ENCODE measurements around the gene CACNG5. TPM values are rescaled to one million over a fixed set of nuclear protein-coding genes. Genes with fewer than 3 reads are reported as not detected.

CACNG5 gene
- total RNA-seq, 1 donor from 2014 or later: 0.52 TPM

DNA sequence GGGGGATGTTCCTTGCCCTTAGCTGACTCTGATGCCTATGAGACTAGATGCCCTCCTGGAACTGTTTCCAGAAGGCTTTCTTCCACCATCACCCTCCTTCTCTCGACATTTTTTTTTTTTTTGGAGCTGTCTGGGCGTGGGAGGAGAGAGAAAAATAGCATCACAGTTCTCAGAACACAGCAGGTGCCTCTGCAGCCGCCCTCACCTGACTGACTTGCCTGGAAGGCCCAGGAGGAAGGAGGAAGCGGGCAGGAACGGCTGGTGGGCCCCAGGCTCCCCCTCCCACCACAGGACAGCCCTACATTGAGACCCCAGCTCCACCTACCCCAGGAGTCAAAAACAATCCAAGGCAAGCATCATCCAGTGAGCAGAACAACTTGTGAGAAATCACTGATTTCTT lies 20.3 kb upstream of the CACNG5 start:
- no peak overlapping the region for H3K4me3 ChIP-seq (ENCODE audit: low read length in 3 of 3)
- no peaks in the 10 kb centered on the region for H3K36me3 ChIP-seq (ENCODE audit: control insufficient read depth in 3 of 3, insufficient read depth in 3 of 3, low read length in 3 of 3)
- H3K9ac ChIP-seq (ENCODE audit: low read depth in 1 of 3, low read length in 3 of 3): no peak overlapping the region
- H3K9me3 ChIP-seq (ENCODE audit: control insufficient read depth in 3 of 3, low read length in 3 of 3): no peaks in the 10 kb centered on the region
- H3K4me1 ChIP-seq (ENCODE audit: control insufficient read depth in 3 of 3, insufficient read depth in 3 of 3, low read length in 3 of 3): no peaks in the 10 kb centered on the region
- H3K27me3 ChIP-seq (ENCODE audit: control insufficient read depth in 3 of 3, insufficient read depth in 3 of 3, low read length in 3 of 3): peaks cover 0 to 6% (median 4%) of the 10 kb centered on the region in 3 donors
- H3K27ac ChIP-seq (ENCODE audit: low read depth, low read length): no peak overlapping the region

DNA sequence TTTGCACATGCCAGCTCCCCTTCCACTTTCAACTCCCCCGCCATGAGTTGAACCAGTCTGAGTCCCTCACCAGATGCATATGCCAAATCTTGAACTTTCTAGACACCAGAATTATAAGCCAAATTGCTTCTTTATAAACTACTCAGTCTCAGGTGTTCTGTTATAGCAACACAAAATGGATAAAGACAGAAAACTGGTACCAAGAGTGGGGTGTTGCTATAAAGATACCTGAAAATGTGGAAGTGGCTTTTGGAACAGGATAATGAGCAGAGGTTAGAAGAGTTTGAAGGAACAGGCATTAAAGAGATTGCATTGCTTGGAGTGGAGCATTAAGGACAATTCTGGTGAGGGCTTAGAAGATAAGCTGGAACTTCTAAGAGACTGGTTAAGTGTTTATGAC lies 17.2 kb upstream of the CACNG5 start:
- Histone ChIP-seq H3K27ac (ENCODE audit: low read depth, low read length) (no peak overlapping the region), H3K27me3 (ENCODE audit: control insufficient read depth in 3 of 3, insufficient read depth in 3 of 3, low read length in 3 of 3) (peaks cover 0 to 4% (median 4%) of the 10 kb centered on the region in 3 donors), H3K4me1 (ENCODE audit: control insufficient read depth in 3 of 3, insufficient read depth in 3 of 3, low read length in 3 of 3) (no peaks in the 10 kb centered on the region), H3K9me3 (ENCODE audit: control insufficient read depth in 3 of 3, low read length in 3 of 3) (no peaks in the 10 kb centered on the region), H3K9ac (ENCODE audit: low read depth in 1 of 3, low read length in 3 of 3) (no peak overlapping the region), H3K4me3 (ENCODE audit: low read length in 3 of 3) (no peak overlapping the region), H3K36me3 (ENCODE audit: control insufficient read depth in 3 of 3, insufficient read depth in 3 of 3, low read length in 3 of 3) (no peaks in the 10 kb centered on the region)

DNA sequence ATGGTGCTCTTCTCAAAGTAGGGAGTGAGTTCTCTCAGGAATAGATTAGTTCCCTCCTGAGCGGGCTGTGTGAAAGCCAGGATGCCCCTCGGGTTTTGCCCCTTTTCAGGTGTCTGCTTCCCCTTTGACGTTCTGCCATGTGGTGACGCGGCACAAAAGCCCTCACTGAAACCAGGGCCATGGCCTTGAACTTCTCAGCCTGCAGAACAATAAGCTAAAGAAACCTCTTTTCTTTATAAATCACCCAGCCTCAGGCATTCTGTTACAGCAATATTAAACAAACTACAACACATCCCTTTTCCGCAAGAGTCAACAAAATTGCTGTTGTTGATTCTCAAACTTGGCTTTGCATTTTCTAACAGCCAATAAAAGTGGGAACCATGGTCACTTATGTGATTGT lies 15.5 kb upstream of the CACNG5 start:
- H3K4me3 ChIP-seq (ENCODE audit: low read length in 3 of 3): no peak overlapping the region
- peaks cover 0 to 2% (median 0%) of the 10 kb centered on the region in 3 donors for H3K27me3 ChIP-seq (ENCODE audit: control insufficient read depth in 3 of 3, insufficient read depth in 3 of 3, low read length in 3 of 3)
- no peaks in the 10 kb centered on the region for H3K4me1 ChIP-seq (ENCODE audit: control insufficient read depth in 3 of 3, insufficient read depth in 3 of 3, low read length in 3 of 3)
- no peaks in the 10 kb centered on the region for H3K9me3 ChIP-seq (ENCODE audit: control insufficient read depth in 3 of 3, low read length in 3 of 3)
- no peak overlapping the region for H3K9ac ChIP-seq (ENCODE audit: low read depth in 1 of 3, low read length in 3 of 3)
- no peaks in the 10 kb centered on the region for H3K36me3 ChIP-seq (ENCODE audit: control insufficient read depth in 3 of 3, insufficient read depth in 3 of 3, low read length in 3 of 3)
- H3K27ac ChIP-seq (ENCODE audit: low read depth, low read length): no peak overlapping the region

DNA sequence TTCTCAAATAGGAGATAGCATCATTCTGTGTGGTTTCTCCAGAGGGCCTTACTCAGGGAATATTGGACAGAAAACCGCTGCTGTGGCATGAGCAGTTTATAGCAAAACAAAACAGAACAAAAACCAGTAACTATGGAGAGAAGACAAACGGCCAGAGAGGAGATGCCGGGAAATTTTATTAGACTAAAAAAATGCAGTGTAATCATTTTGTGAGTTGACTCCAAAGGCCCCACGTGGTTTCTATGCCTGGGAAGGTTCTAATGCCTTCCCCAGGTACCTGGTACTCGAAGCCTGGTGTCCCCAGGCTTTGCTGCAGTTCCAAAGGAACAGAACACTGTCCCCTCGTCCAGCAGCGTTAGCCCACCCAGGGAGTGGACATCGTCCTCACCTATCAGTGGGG lies 12.9 kb upstream of the CACNG5 start:
- Histone ChIP-seq H3K9me3 (ENCODE audit: control insufficient read depth in 3 of 3, low read length in 3 of 3) (peaks cover 0 to 2% (median 0%) of the 10 kb centered on the region in 3 donors), H3K4me3 (ENCODE audit: low read length in 3 of 3) (no peak overlapping the region), H3K4me1 (ENCODE audit: control insufficient read depth in 3 of 3, insufficient read depth in 3 of 3, low read length in 3 of 3) (no peaks in the 10 kb centered on the region), H3K27me3 (ENCODE audit: control insufficient read depth in 3 of 3, insufficient read depth in 3 of 3, low read length in 3 of 3) (peaks cover 5 to 7% (median 6%) of the 10 kb centered on the region in 3 donors), H3K27ac (ENCODE audit: low read depth, low read length) (no peak overlapping the region), H3K36me3 (ENCODE audit: control insufficient read depth in 3 of 3, insufficient read depth in 3 of 3, low read length in 3 of 3) (no peaks in the 10 kb centered on the region), H3K9ac (ENCODE audit: low read depth in 1 of 3, low read length in 3 of 3) (no peak overlapping the region)

DNA sequence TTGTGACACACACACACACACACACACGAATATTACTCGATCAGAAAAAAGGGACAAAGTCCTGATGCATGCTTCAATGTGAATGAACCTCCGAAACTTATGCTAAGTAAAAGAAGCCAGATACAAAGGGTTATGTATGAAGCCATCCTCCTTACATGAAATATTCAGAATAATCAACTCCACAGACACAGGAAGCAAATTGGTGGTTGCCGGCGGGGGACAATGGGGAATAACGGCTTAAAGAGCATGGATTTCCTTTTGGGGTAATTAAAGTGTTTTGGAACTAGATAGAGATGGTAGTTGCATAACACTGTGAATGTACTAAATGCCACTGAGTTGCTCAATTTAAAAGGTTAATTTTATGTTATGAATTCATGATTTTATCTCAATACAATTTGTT lies 8.1 kb upstream of the CACNG5 start:
- Histone ChIP-seq H3K4me1 (ENCODE audit: control insufficient read depth in 3 of 3, insufficient read depth in 3 of 3, low read length in 3 of 3) (peaks cover 0 to 6% (median 0%) of the 10 kb centered on the region in 3 donors), H3K36me3 (ENCODE audit: control insufficient read depth in 3 of 3, insufficient read depth in 3 of 3, low read length in 3 of 3) (no peaks in the 10 kb centered on the region), H3K4me3 (ENCODE audit: low read length in 3 of 3) (no peak overlapping the region), H3K27me3 (ENCODE audit: control insufficient read depth in 3 of 3, insufficient read depth in 3 of 3, low read length in 3 of 3) (peaks cover 7 to 14% (median 8%) of the 10 kb centered on the region in 3 donors), H3K9ac (ENCODE audit: low read depth in 1 of 3, low read length in 3 of 3) (no peak overlapping the region), H3K27ac (ENCODE audit: low read depth, low read length) (no peak overlapping the region), H3K9me3 (ENCODE audit: control insufficient read depth in 3 of 3, low read length in 3 of 3) (peaks cover 0 to 2% (median 0%) of the 10 kb centered on the region in 3 donors)

DNA sequence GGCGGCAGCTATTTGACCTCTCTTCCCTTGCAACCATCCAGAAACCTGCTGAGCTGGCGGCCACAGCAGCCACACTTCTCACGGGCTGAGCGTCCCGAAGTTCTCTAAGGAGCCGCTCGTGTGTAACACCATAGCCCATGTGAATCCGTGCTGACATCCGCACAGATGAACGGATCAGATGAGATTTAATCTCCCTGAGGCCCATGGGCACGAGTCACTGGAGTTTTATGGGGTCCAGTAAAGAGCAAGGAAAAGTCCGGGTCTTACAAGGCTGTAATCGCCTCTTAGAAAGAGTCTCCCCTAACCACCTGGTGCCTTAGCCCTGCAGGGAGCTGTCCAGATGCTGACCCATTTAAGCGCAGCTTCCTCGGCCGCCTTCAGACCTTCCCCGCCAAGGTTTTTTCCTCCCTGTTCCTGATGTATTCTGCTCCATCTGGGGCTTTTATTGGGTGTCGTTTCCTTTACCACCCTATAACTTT lies 5.5 kb upstream of the CACNG5 start:
- H3K27me3 ChIP-seq (ENCODE audit: control insufficient read depth in 3 of 3, insufficient read depth in 3 of 3, low read length in 3 of 3): peaks cover 22 to 32% (median 22%) of the 10 kb centered on the region in 3 donors
- H3K27ac ChIP-seq (ENCODE audit: low read depth, low read length): no peak overlapping the region
- no peaks in the 10 kb centered on the region for H3K36me3 ChIP-seq (ENCODE audit: control insufficient read depth in 3 of 3, insufficient read depth in 3 of 3, low read length in 3 of 3)
- no peak overlapping the region for H3K4me3 ChIP-seq (ENCODE audit: low read length in 3 of 3)
- H3K9ac ChIP-seq (ENCODE audit: low read depth in 1 of 3, low read length in 3 of 3): no peak overlapping the region
- H3K4me1 ChIP-seq (ENCODE audit: control insufficient read depth in 3 of 3, insufficient read depth in 3 of 3, low read length in 3 of 3): peaks cover 0 to 6% (median 0%) of the 10 kb centered on the region in 3 donors
- H3K9me3 ChIP-seq (ENCODE audit: control insufficient read depth in 3 of 3, low read length in 3 of 3): peaks cover 0 to 2% (median 0%) of the 10 kb centered on the region in 3 donors

DNA sequence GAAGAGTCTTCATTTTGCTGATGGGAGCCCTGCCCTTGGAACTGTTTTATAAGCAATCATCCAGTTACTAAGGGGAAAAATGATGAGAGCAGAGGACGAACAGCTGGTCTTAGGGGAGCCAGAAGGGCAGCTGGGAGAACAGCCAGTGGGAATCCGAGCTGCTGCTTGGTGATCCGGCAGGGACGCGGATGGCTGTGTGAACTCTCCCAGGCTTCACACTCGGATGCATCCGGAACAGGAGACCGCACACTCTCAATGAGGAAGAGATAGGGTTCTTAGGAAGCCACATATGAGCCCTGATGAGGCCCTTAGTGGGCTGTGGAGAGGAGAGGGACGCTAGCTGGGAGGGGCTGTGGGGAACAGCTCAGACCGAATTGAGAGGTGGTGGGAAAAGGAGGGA lies 5.0 kb upstream of the CACNG5 start:
- Histone ChIP-seq H3K9ac (ENCODE audit: low read depth in 1 of 3, low read length in 3 of 3) (no peak overlapping the region), H3K36me3 (ENCODE audit: control insufficient read depth in 3 of 3, insufficient read depth in 3 of 3, low read length in 3 of 3) (no peaks in the 10 kb centered on the region), H3K9me3 (ENCODE audit: control insufficient read depth in 3 of 3, low read length in 3 of 3) (peaks cover 0 to 2% (median 0%) of the 10 kb centered on the region in 3 donors), H3K4me3 (ENCODE audit: low read length in 3 of 3) (no peak overlapping the region), H3K4me1 (ENCODE audit: control insufficient read depth in 3 of 3, insufficient read depth in 3 of 3, low read length in 3 of 3) (peaks cover 0 to 6% (median 0%) of the 10 kb centered on the region in 3 donors), H3K27ac (ENCODE audit: low read depth, low read length) (no peak overlapping the region), H3K27me3 (ENCODE audit: control insufficient read depth in 3 of 3, insufficient read depth in 3 of 3, low read length in 3 of 3) (peaks cover 22 to 32% (median 26%) of the 10 kb centered on the region in 3 donors)

DNA sequence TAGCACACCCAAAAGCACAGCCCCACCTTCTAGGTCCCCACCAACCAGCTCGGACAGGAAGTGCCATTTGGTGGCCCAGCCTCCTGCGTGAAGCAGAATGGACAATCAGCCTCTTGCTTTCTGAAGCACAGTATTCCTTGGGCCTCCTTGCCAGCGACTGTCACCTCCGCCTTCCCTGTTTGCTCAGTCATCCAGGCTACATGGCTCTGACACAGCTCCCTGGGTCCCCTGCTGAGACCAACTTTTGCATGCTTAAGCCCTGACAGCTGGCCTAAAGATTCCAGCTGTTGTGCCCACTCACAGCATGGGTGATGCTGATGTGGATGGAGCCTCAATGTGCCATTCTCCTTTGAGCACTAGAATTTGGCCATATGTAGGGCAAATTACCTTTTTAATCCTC lies 4.5 kb upstream of the CACNG5 start:
- Histone ChIP-seq H3K27me3 (ENCODE audit: control insufficient read depth in 3 of 3, insufficient read depth in 3 of 3, low read length in 3 of 3) (peaks cover 26 to 37% (median 31%) of the 10 kb centered on the region in 3 donors), H3K9me3 (ENCODE audit: control insufficient read depth in 3 of 3, low read length in 3 of 3) (peaks cover 0 to 2% (median 0%) of the 10 kb centered on the region in 3 donors)

DNA sequence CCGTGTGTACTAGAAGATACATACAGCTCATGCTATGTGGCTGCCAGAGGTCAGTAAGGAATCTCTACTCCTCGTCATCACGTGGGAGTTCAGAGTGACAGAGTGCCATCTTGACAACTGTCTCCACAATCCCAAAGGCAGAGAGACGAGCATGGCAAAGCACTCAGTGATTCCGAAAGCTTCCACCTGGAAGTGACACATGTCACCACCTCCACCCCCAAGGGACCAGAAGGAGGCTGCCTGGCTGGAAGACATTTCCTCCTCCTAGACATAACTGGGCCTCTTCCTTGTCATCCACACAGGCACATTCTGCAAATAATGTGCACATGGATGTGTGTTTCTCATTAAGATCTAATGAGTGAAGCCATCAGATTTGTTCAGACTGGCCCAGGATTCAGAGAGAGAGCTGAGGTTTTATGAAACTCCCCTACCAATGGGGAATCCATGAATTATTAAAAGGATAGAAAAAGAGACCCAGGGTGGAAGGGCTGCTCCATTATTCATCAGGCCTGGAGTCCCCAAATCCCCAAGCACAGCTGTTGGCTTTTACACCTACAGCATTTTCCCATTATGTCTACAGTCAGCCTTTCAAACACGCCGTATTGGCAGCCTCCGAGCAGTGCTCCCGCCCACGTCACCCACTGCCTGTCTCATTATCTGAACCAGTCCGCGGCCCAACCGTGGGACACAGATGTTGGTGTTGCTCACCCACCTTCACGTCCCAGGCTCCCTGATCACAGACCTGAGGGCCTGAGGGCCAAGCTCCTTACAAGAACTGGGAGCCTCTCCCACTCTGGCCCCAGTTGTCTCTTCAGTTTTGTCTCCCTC lies 3.3 kb upstream of the CACNG5 start:
- no peak overlapping the region for H3K9ac ChIP-seq (ENCODE audit: low read depth in 1 of 3, low read length in 3 of 3)
- H3K27ac ChIP-seq (ENCODE audit: low read depth, low read length): no peak overlapping the region
- no peaks in the 10 kb centered on the region for H3K36me3 ChIP-seq (ENCODE audit: control insufficient read depth in 3 of 3, insufficient read depth in 3 of 3, low read length in 3 of 3)
- H3K4me3 ChIP-seq (ENCODE audit: low read length in 3 of 3): no peak overlapping the region
- peaks cover 32 to 47% (median 37%) of the 10 kb centered on the region in 3 donors for H3K27me3 ChIP-seq (ENCODE audit: control insufficient read depth in 3 of 3, insufficient read depth in 3 of 3, low read length in 3 of 3)
- H3K4me1 ChIP-seq (ENCODE audit: control insufficient read depth in 3 of 3, insufficient read depth in 3 of 3, low read length in 3 of 3): peaks cover 0 to 6% (median 0%) of the 10 kb centered on the region in 3 donors
- H3K9me3 ChIP-seq (ENCODE audit: control insufficient read depth in 3 of 3, low read length in 3 of 3): no peaks in the 10 kb centered on the region

More for the DNA sequence above, 4.5 kb upstream of the CACNG5 start:
- H3K27ac ChIP-seq (ENCODE audit: low read depth, low read length): no peak overlapping the region
- no peak overlapping the region for H3K4me3 ChIP-seq (ENCODE audit: low read length in 3 of 3)
- H3K36me3 ChIP-seq (ENCODE audit: control insufficient read depth in 3 of 3, insufficient read depth in 3 of 3, low read length in 3 of 3): no peaks in the 10 kb centered on the region
- peaks cover 0 to 6% (median 0%) of the 10 kb centered on the region in 3 donors for H3K4me1 ChIP-seq (ENCODE audit: control insufficient read depth in 3 of 3, insufficient read depth in 3 of 3, low read length in 3 of 3)
- H3K9ac ChIP-seq (ENCODE audit: low read depth in 1 of 3, low read length in 3 of 3): no peak overlapping the region

DNA sequence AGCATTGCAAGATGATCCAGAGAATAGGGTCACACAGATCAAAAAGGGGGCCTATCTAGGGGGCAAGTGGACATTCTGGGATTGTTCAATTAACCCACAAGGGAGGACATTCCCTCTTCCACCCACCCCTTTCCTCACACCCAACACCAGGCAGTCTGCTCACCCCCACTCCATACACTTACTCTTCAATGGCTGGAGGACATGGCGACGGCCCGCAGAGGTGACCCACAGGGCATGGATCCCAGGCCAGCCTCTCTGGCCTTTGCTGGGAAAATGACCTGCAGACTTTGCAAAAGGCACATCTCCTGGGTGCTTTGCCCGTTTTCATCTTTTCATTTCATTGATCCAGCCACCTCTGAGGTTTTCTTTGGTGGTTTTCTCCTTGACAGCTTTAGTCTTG lies 1.7 kb upstream of the CACNG5 start:
- peaks cover 0 to 6% (median 0%) of the 10 kb centered on the region in 3 donors for H3K4me1 ChIP-seq (ENCODE audit: control insufficient read depth in 3 of 3, insufficient read depth in 3 of 3, low read length in 3 of 3)
- H3K36me3 ChIP-seq (ENCODE audit: control insufficient read depth in 3 of 3, insufficient read depth in 3 of 3, low read length in 3 of 3): no peaks in the 10 kb centered on the region
- no peaks in the 10 kb centered on the region for H3K9me3 ChIP-seq (ENCODE audit: control insufficient read depth in 3 of 3, low read length in 3 of 3)
- H3K4me3 ChIP-seq (ENCODE audit: low read length in 3 of 3): no peak overlapping the region
- no peak overlapping the region for H3K9ac ChIP-seq (ENCODE audit: low read depth in 1 of 3, low read length in 3 of 3)
- H3K27me3 ChIP-seq (ENCODE audit: control insufficient read depth in 3 of 3, insufficient read depth in 3 of 3, low read length in 3 of 3): peaks cover 33 to 58% (median 51%) of the 10 kb centered on the region in 3 donors
- no peak overlapping the region for H3K27ac ChIP-seq (ENCODE audit: low read depth, low read length)

Data from skeletal muscle tissue (tissue), 4 donors.